Measurements from ENCODE around the gene SBF2.
A peak's percentile ranks its signal among the peaks of the same experiment; 100 is the strongest.

The SBF2 gene

DNA sequence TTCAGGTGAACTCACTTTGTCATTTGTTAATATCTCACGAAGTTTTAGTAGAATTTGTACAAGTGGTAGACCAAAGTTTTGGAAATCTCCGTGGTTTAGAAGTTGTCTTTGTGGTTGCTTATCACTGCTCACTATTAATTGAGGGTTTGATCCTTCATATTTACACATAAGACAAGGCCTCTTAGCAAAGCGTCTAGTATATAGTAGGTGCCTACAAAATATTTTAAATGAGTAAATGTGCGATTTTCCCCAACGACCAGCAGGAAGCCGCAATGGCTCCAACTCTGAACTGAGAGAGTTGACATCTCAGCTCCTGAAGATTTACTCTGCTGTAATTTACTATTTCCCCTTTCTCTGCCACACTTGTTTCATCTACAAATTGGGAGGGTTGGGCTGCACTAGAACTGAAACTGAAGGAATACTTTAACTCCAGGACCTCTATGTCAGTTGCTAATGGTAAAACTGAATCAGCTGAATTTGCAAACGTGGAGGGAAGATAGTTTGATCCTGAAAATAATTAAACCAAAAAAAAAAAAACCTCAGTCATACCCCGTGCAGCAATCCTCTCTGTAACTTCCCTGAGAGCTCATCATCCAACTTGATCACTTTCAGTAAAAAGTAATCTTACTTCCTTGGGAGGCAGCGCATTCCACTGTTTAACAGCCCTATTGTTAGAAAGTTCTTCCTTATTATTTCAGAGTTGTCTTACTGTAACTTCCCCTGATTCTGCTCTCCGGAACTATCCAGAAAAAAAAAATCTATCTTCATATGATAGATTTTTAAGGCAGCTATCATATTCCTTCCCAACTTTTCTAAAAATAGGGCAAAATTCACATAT lies 1.3 kb upstream of the SBF2 start:
- peak overlapping the region; percentile 47 for H2AFZ ChIP-seq (ENCODE audit: low read length, unreplicated experiment)
- H3K27me3 ChIP-seq (ENCODE audit: insufficient read depth, low read length) = no peaks in the 10 kb centered on the region
- H3K79me2 ChIP-seq (ENCODE audit: control insufficient read depth, insufficient read depth, low read length, unreplicated experiment) = peaks cover 54% of the 10 kb centered on the region
- H3K36me3 ChIP-seq (ENCODE audit: insufficient read depth, low read length) = peaks cover 12% of the 10 kb centered on the region; the same call in 1 of the 2 replicates
- peak overlapping the region; percentile 86 for H3K27ac ChIP-seq (ENCODE audit: low read depth, low read length)
- peak overlapping the region; percentile 88 for H3K4me3 ChIP-seq (ENCODE audit: low read depth, low read length)
- peaks cover 31% of the 10 kb centered on the region for H3K4me1 ChIP-seq (ENCODE audit: control insufficient read depth, insufficient read depth, low read length, unreplicated experiment)

DNA sequence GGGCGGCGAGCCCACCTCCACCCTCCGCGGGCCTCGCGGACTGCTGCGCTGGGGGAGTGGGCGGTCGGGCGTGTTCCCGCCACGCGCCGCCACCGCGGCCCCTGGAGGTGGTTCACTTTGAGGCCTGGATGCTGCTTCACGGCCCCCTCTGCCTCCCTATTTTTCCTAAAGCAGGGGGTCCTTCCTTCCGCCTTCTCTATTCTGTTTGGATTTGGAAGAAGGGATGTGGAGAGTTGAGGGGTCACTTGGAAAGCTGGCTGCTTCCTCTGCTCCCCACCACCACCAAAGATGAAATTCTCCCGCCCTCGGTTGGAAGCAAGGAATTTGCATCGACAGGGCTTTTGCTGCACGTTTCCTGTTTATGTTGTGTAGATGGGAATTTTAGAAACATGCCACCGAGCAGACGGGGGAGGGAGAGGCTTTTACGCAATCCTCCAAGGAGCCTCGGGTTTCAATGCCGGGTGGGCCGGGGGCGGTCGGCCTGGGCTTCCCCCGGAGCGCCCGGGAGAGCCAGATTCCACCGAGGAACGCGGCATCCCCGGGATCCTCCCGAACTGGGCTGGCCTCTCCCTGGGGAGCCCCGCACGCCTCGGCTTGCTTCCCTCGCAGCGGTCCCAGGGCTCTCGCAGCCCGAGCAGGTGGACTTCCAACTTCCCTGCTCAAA lies 403 bp upstream of the SBF2 start:
- Histone ChIP-seq H3K27me3 (ENCODE audit: insufficient read depth, low read length) (no peaks in the 10 kb centered on the region), H3K4me1 (ENCODE audit: control insufficient read depth, insufficient read depth, low read length, unreplicated experiment) (peaks cover 31% of the 10 kb centered on the region), H3K36me3 (ENCODE audit: insufficient read depth, low read length) (peaks cover 12% of the 10 kb centered on the region; the same call in 1 of the 2 replicates), H3K79me2 (ENCODE audit: control insufficient read depth, insufficient read depth, low read length, unreplicated experiment) (peaks cover 56% of the 10 kb centered on the region), H3K4me3 (ENCODE audit: low read depth, low read length) (peak overlapping the region; percentile 88), H3K27ac (ENCODE audit: low read depth, low read length) (peak overlapping the region; percentile 86), H2AFZ (ENCODE audit: low read length, unreplicated experiment) (peak overlapping the region; percentile 47)

DNA sequence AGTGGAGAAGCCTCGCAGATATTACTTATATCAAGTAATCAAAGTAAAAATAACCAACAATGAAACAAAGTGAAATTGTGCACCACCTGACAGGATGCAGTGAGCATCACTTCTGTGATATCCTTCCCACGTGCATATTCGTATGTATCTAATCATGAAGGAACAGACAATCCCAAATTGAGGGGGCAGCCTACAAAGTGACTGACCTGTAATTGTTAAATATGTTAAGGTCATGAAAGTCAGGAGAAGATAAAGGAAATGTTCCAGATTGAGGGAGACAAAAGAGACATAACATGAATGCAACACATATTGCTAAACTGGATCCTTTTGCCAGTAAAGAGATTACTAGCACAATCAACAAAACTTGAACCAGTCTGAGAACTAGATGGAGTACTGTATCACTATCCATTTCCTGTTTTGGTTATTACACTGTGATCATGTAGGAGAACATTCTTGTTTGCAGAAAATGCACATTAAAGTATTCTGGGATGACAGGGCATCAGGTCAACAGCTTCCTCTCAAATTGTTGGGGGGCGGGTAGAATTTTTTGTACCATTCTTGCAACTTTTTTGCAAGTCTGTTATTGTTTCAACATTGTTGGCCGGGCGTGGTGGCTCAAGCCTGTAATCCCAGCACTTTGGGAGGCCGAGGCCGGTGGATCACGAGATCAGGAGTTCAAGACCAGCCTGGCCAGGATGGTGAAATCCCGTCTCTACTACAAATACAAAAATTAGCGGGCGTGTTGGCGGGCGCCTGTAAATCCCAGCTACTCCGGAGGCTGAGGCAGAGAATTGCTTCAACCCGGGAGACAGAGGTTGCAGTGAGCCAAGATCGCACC lies 2.0 kb downstream of the SBF2 start:
- Histone ChIP-seq H3K79me2 (ENCODE audit: control insufficient read depth, insufficient read depth, low read length, unreplicated experiment) (peaks cover 69% of the 10 kb centered on the region), H3K4me3 (ENCODE audit: low read depth, low read length) (peak overlapping the region; percentile 88), H3K27me3 (ENCODE audit: insufficient read depth, low read length) (no peaks in the 10 kb centered on the region), H2AFZ (ENCODE audit: low read length, unreplicated experiment) (no peak overlapping the region), H3K4me1 (ENCODE audit: control insufficient read depth, insufficient read depth, low read length, unreplicated experiment) (peaks cover 31% of the 10 kb centered on the region), H3K27ac (ENCODE audit: low read depth, low read length) (peak overlapping the region; percentile 86), H3K36me3 (ENCODE audit: insufficient read depth, low read length) (0 out of 2 replicates have a peak, but pooled peaks cover 5% of the 10 kb centered on the region)

DNA sequence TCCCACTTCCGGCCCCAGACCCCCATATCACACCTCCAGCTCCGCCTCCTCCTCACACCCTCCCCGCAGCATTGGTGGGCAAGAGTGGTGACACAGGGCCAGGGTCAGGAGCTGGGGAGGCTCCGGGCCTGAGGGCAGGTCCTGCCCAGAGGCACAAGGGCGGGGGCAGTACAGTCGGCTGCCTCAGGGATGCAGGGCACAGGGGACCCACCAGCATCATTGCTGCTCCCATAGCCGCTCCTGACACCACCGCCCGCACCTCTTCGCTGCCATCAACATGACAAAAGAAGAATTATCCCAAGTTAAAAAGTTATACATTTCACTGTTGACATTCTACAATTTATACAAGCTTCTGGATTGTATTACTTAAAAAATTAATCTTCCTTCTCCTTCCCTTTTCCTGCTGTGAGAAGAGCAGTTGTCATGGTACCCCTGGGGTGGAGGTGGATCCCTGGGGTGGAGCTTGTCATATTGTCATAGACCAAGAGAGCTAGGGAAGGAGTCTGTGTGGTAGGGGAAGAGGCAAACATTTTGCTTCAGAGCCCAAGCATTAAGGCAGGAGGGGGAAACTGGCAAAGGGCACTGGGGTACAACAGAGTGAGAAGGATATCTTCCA lies 4.1 kb downstream of the SBF2 start:
- Histone ChIP-seq H3K79me2 (ENCODE audit: control insufficient read depth, insufficient read depth, low read length, unreplicated experiment) (peaks cover 74% of the 10 kb centered on the region), H3K27me3 (ENCODE audit: insufficient read depth, low read length) (no peaks in the 10 kb centered on the region), H3K4me1 (ENCODE audit: control insufficient read depth, insufficient read depth, low read length, unreplicated experiment) (peaks cover 25% of the 10 kb centered on the region), H3K4me3 (ENCODE audit: low read depth, low read length) (no peak overlapping the region), H3K36me3 (ENCODE audit: insufficient read depth, low read length) (no peaks in the 10 kb centered on the region), H2AFZ (ENCODE audit: low read length, unreplicated experiment) (no peak overlapping the region), H3K27ac (ENCODE audit: low read depth, low read length) (no peak overlapping the region)

DNA sequence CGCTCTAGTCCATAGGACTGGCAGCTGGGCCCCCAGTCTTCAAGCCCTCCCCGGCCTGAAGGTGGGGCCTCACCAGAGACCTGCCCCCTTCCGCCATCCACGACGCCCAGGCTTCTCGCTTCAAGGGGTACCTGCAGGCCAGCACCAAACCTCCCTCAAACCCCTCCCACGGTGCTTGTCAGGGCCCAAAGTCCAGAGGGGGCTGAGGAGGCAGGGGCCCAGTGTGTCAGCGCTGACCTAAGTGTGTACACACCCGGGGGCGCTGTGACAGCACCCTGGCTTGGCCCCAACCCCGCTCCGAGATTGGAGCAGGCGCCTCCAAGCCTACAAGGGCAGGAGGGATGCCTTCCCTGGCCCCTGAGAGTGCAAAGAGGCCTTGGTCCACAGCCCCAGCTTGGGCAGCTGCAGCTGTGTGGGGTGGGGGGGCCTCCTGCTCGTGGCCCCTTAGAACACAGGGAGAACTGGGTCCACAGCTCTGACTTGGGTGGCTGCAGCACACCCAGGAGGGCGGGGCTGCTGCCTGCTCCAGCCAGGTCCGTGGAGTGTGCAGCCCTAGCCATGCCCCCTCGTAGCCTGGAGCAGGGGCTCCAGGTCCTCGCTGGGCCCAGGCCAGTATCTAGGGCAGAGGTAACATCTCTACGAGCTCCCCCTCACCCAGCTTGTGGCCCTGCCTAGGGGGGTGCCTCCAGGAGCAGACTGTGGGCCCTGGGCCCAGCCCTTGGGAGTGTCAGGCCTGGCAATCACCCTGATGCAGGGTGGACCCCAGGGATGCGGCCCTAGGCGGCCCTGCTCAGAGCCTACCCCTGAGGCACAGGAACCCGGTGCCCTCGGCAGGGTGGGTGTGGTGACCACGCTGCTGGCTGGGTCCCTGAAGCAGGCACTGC lies 4.9 kb downstream of the SBF2 start:
- H3K27me3 ChIP-seq (ENCODE audit: insufficient read depth, low read length) = no peaks in the 10 kb centered on the region
- no peak overlapping the region for H3K27ac ChIP-seq (ENCODE audit: low read depth, low read length)
- no peak overlapping the region for H3K4me3 ChIP-seq (ENCODE audit: low read depth, low read length)
- no peak overlapping the region for H2AFZ ChIP-seq (ENCODE audit: low read length, unreplicated experiment)
- no peaks in the 10 kb centered on the region for H3K36me3 ChIP-seq (ENCODE audit: insufficient read depth, low read length)
- H3K79me2 ChIP-seq (ENCODE audit: control insufficient read depth, insufficient read depth, low read length, unreplicated experiment) = peaks cover 75% of the 10 kb centered on the region
- H3K4me1 ChIP-seq (ENCODE audit: control insufficient read depth, insufficient read depth, low read length, unreplicated experiment) = peaks cover 23% of the 10 kb centered on the region

- no peak overlapping the region for H3K27ac ChIP-seq (ENCODE audit: low read depth, low read length)
Observed at GRCh38 chr11:10287766-10288715, 6.0 kb downstream of the SBF2 start.

DNA sequence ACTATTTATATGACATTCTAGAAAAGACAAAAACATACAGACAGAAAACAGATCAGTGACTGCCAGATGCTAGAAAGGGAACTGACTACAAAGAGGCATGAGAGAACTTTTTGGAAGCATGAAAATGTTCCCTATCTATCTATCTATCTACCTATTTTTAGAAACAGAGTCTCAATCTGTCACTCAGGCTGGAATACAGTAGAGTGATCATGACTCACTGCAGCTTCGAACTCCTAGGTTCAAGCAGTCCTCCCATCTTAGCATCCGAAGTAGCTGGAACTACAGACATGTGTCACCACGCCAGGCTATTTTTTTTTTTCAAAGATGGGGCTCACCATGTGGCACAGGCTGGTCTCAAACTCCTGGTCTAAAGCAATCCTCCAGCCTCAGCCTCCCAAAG lies 6.9 kb downstream of the SBF2 start:
- peaks cover 83% of the 10 kb centered on the region for H3K79me2 ChIP-seq (ENCODE audit: control insufficient read depth, insufficient read depth, low read length, unreplicated experiment)
- peaks cover 15% of the 10 kb centered on the region for H3K4me1 ChIP-seq (ENCODE audit: control insufficient read depth, insufficient read depth, low read length, unreplicated experiment)
- H2AFZ ChIP-seq (ENCODE audit: low read length, unreplicated experiment) = no peak overlapping the region

More at GRCh38 chr11:10287766-10288715, 6.0 kb downstream of the SBF2 start:
- Histone ChIP-seq H3K27me3 (ENCODE audit: insufficient read depth, low read length) (no peaks in the 10 kb centered on the region), H3K36me3 (ENCODE audit: insufficient read depth, low read length) (no peaks in the 10 kb centered on the region), H2AFZ (ENCODE audit: low read length, unreplicated experiment) (no peak overlapping the region), H3K4me1 (ENCODE audit: control insufficient read depth, insufficient read depth, low read length, unreplicated experiment) (peaks cover 23% of the 10 kb centered on the region), H3K79me2 (ENCODE audit: control insufficient read depth, insufficient read depth, low read length, unreplicated experiment) (peaks cover 80% of the 10 kb centered on the region), H3K4me3 (ENCODE audit: low read depth, low read length) (no peak overlapping the region)

GRCh38 chr11:10285148-10285802 lies 8.7 kb downstream of the SBF2 start:
- Histone ChIP-seq H2AFZ (ENCODE audit: low read length, unreplicated experiment) (no peak overlapping the region), H3K79me2 (ENCODE audit: control insufficient read depth, insufficient read depth, low read length, unreplicated experiment) (peaks cover 82% of the 10 kb centered on the region), H3K36me3 (ENCODE audit: insufficient read depth, low read length) (no peaks in the 10 kb centered on the region), H3K4me3 (ENCODE audit: low read depth, low read length) (no peak overlapping the region), H3K27ac (ENCODE audit: low read depth, low read length) (no peak overlapping the region), H3K27me3 (ENCODE audit: insufficient read depth, low read length) (no peaks in the 10 kb centered on the region), H3K4me1 (ENCODE audit: control insufficient read depth, insufficient read depth, low read length, unreplicated experiment) (peaks cover 7% of the 10 kb centered on the region)

More for the DNA sequence above, 6.9 kb downstream of the SBF2 start:
- Histone ChIP-seq H3K27ac (ENCODE audit: low read depth, low read length) (no peak overlapping the region), H3K4me3 (ENCODE audit: low read depth, low read length) (no peak overlapping the region), H3K27me3 (ENCODE audit: insufficient read depth, low read length) (no peaks in the 10 kb centered on the region), H3K36me3 (ENCODE audit: insufficient read depth, low read length) (no peaks in the 10 kb centered on the region)
